Heart right ventricle (tissue), 16 donors: ENCODE measurements around the gene RPS27. TPM values are rescaled to one million over a fixed set of nuclear protein-coding genes. Genes with fewer than 3 reads are reported as not detected.

Experiments used
- ATAC-seq, 8 donors: fragments of 200-7000 bp; cut with Tn5 transposase; one replicate each; pipeline ENCODE4 v1.9.1; 2020; ENCODE audit warnings: mild to moderate bottlenecking in 8 of 8, moderate library complexity in 8 of 8, moderate number of reproducible peaks in 1 of 8
- DNase-seq, 2 donors: peaks; one replicate each; pipeline ENCODE4 v3.0.0-alpha.2; 2020
- H3K27ac ChIP-seq, 10 donors: fragments of 200-600 bp; sonication (generic) in 2 of 10; one replicate each; pipeline versions ENCODE4 v1.5.0 to v1.8.0; 2020 to 2022; ENCODE audit warnings: mild to moderate bottlenecking in 3 of 10
- H3K27me3 ChIP-seq, 7 donors: fragments of 200-600 bp; one replicate each; pipeline ENCODE4 v1.8.0; 2021 to 2022; ENCODE audit warnings: mild to moderate bottlenecking in 2 of 7
- H3K36me3 ChIP-seq, 9 donors: fragments of 200-600 bp; sonication (generic) in 1 of 9; one replicate each; pipeline versions ENCODE4 v1.5.0 to v1.8.0; 2020 to 2022; ENCODE audit warnings: mild to moderate bottlenecking in 2 of 9
- H3K4me1 ChIP-seq, 9 donors: fragments of 200-600 bp; sonication (generic) in 1 of 9; one replicate each; pipeline versions ENCODE4 v1.5.0 to v1.8.0; 2020 to 2022; ENCODE audit warnings: mild to moderate bottlenecking in 4 of 9
- H3K4me3 ChIP-seq, 10 donors: fragments of 200-600 bp; sonication (generic) in 2 of 10; one replicate each; pipeline versions ENCODE4 v1.5.0 to v1.8.0; 2020 to 2022; ENCODE audit warnings: mild to moderate bottlenecking in 7 of 10, moderate library complexity in 2 of 10
- H3K9me3 ChIP-seq, 11 donors: fragments of 200-600 bp in 10 of 11; sonication (generic) in 2 of 11; one replicate each; pipeline versions ENCODE4 v1.5.0 to v1.8.0; 2013 to 2022; ENCODE audit warnings: mild to moderate bottlenecking in 2 of 11, control low read depth in 1 of 11, moderate library complexity in 1 of 11
- WGBS, 2 donors: extraction: QIAGEN DNeasy Blood & Tissue Kit; methylation state at CpG; one replicate each; pipeline ENCODE4 v1.1.7; 2013; ENCODE audit warnings: inconsistent platforms in 1 of 2; 5-methylcytosine and 5-hydroxymethylcytosine counted together
- intact Hi-C, 10 donors: fragments of 100-400 bp; cut with DNase I; formaldehyde crosslinking; loops; one replicate each; pipeline versions ENCODE4 v1.11.1 to v1.14.2; 2022
- polyA plus RNA-seq, 2 donors: library from polyadenylated mRNA; stranded (reverse); fragments of 200-250 nt; gene quantifications; one replicate each; pipeline ENCODE4 v1.2.3, GENCODE V29; 2013
- total RNA-seq, 10 donors: library from RNA; stranded (reverse); fragmentation: NEBNext Ultra II Directional in 3 of 10; extraction: Animal tissue kit (Norgen Biotek cat#: 25700) in 3 of 10; gene quantifications; one replicate each; pipeline versions ENCODE4 v1.2.1 to v1.2.4, GENCODE V29; 2021 to 2023
- TF ChIP-seq, protein P1 (sequence below), 9 donors: fragments of 200-600 bp; sonication (generic) in 2 of 9; IDR thresholded peaks; one replicate each; pipeline versions ENCODE4 v1.5.0 to v1.8.0; 2021 to 2022; ENCODE audit warnings: antibody characterized with exemption in 9 of 9, mild to moderate bottlenecking in 5 of 9, moderate library complexity in 1 of 9
- donor health status: Arrhythmogenic right ventricular cardiomyopathy.
- donor health status: ischemic (EF 13 %, LVEDD 7.1; RV severe dilation, severe dysfunction).
- donor health status: healthy with polysubstance abuse.
- donor health status: DM: no; HTN: yes; CAD: no.
- donor health status: DM: no; HTN: no; CAD: no.
- donor health status: ischemic (EF 25% LVEDD 6.9; RV normal size, moderate dysfunction).
- donor health status: ischemic (EF 25% LVEDD 5.7; RV mildly dilated, moderate dysfunction).
- donor health status: healthy.
- donor health status: DM: yes; HTN: yes; CAD: no.
- donor health status: Ischemic cardiomyopathy.
- donor health status: ischemic (EF 35%, LVEDD 5.7; RV mildly dilated, moderate dysfunction).
- donor health status: nonischemic (EF 11% LVEDD 7.7; RV severe dilation, severe dysfunction).
- donor health status: DM: yes; HTN: yes; CAD: no.
- donor health status: PGD.
- donor health status: ischemic (EF 29% LVEDD 5.4; RV normal size, mild dysfunction).
- donor health status: nonischemic (EF 23%, LVEDD 6.1; RV moderate dilation, normal function).

The RPS27 gene
- total and polyA plus RNA-seq, 12 donors: 586 to 8,165 (median 744) TPM

DNA sequence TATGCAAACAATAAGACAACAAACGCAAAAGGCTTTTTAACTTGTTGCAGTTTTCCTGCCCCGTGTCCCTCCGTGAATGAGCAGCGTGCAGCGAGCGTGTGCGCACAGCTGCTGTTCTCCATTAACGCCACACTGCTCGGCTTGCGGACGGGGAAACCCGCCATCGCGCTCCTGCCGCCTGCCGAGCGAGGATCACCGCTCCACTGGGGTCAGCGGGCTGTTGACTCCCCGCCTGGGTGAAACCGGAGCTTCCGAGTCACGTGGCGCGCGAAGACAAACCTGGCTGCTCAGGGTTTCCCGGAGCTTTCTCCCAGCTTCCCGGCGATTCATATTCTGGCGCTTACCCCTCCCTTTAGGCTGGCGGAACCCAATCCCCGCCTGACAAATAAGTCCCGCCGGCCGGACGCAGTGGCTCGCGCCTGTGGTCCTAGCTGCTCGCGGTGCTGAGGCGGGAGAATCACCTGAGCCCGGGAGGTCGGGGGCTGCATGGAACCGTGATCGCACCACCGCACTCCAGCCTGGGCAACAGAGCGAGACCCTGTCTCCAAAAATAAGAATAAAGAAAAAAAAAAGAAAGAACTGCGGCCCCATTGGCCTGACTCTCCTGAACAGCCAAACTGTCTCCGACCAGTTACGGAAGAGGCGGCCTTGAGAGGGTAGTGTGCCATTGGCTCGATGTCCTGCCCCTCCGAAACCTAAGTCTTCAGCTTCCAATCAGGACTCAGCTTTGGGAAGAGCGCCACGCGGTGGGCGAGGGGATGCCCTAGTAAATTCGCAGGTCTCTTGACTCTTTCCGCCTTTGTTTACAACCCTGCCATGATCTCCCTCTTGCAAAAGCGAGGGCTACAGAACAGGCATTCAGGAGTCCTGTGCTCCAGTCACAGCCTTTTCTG is 23.2 kb upstream of the RPS27 start, which contains the start of gene CREB3L4:
TSS of gene CREB3L4 (plus strand) at position 796 of the 893 bp plus-strand sequence. CDS start 624 bp downstream, outside the sequence.
- ATAC-seq (peak; percentile 85 to 92 (median 88)), DNase-seq (peak; percentile 89 to 94)
- TF ChIP-seq, protein P1, sequence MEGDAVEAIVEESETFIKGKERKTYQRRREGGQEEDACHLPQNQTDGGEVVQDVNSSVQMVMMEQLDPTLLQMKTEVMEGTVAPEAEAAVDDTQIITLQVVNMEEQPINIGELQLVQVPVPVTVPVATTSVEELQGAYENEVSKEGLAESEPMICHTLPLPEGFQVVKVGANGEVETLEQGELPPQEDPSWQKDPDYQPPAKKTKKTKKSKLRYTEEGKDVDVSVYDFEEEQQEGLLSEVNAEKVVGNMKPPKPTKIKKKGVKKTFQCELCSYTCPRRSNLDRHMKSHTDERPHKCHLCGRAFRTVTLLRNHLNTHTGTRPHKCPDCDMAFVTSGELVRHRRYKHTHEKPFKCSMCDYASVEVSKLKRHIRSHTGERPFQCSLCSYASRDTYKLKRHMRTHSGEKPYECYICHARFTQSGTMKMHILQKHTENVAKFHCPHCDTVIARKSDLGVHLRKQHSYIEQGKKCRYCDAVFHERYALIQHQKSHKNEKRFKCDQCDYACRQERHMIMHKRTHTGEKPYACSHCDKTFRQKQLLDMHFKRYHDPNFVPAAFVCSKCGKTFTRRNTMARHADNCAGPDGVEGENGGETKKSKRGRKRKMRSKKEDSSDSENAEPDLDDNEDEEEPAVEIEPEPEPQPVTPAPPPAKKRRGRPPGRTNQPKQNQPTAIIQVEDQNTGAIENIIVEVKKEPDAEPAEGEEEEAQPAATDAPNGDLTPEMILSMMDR (IDR thresholded peaks at IDR 0.05): peak in 8 of 9 donors; percentile 27 to 64 (median 42)
- no peaks in the 10 kb centered on the region for H3K27me3 ChIP-seq
- H3K9me3 ChIP-seq: no peaks in the 10 kb centered on the region
- no peaks in the 10 kb centered on the region for H3K36me3 ChIP-seq
- H3K27ac ChIP-seq: peak within 1 kb of the TSS; percentile 80 to 97 (median 94)
- WGBS, 2 donors: 0% methylated on average over 60 of the region's 60 CpGs
- intact Hi-C loops: loop anchor here in 1 of 10 donors (5.0 kb wide), 1 partner anchor 170 kb away; no protein-coding TSS in a partner anchor
- peaks cover 18 to 52% (median 37%) of the 10 kb centered on the region in 9 donors for H3K4me1 ChIP-seq
- peak within 1 kb of the TSS; percentile 24 to 91 (median 67) for H3K4me3 ChIP-seq

DNA sequence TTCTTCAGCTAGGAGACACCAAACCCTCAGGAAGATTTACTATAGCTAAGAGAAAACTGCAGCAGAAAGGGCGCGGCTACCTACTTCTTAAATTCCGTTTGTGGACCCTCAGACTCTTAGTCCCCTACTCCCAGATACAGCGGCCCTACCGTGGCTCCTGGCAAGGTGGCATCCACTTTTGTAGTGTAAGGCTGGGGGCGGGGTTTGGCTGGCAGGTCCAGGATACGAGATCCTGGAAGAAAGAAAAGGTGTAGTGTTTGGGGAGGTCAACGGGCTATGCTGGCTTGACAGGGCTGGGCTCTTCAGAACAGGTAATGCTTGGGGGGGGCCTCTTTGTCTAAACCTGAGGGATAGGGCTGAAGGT is 22.6 kb upstream of the RPS27 start:
- peaks cover 15 to 47% (median 31%) of the 10 kb centered on the region in 9 donors for H3K4me1 ChIP-seq
- ATAC-seq (no peak), DNase-seq (no peak)
- H3K27ac ChIP-seq: peak overlapping the region; percentile 80 to 97 (median 94)
- intact Hi-C loops: loop anchor here in 1 of 10 donors (5.0 kb wide), 1 partner anchor 171 kb away; no protein-coding TSS in a partner anchor
- H3K4me3 ChIP-seq: peak overlapping the region; percentile 24 to 91 (median 67)
- TF ChIP-seq, protein P1 (IDR thresholded peaks at IDR 0.05): peak in 1 of 9 donors; percentile 2
- H3K27me3 ChIP-seq: no peaks in the 10 kb centered on the region
- 1 to 2% methylated on average over 8 of the region's 8 CpGs for WGBS, 2 donors
- no peaks in the 10 kb centered on the region for H3K9me3 ChIP-seq
- H3K36me3 ChIP-seq: peaks cover 0 to 6% (median 0%) of the 10 kb centered on the region in 9 donors

DNA sequence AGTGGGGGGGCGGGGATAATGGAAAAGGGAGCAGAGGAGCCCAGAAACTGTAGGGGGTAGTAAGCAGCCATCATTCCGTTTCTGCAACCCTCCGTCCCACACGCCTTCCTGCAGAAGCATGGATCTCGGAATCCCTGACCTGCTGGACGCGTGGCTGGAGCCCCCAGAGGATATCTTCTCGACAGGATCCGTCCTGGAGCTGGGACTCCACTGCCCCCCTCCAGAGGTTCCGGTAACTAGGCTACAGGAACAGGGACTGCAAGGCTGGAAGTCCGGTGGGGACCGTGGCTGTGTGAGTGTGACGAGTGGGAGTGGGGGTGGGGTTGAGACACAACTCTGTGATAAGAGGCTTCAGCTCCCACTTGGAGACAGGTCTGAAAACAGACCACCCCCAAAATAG is 22.2 kb upstream of the RPS27 start:
- no peak for ATAC-seq

DNA sequence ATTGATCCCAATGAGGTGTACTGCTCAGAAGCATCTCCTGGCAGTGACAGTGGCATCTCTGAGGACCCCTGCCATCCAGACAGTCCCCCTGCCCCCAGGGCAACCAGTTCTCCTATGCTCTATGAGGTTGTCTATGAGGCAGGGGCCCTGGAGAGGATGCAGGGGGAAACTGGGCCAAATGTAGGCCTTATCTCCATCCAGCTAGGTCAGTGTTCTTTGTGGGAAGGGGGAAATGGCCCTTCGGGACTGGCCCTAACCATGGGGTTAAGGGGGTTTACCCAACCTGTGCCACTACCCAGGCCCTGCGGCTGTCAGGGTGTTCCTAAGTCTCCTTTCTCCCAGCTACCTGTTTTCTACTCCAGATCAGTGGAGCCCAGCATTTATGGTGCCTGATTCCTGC is 21.6 kb upstream of the RPS27 start:
- Histone ChIP-seq H3K27me3 (no peaks in the 10 kb centered on the region), H3K36me3 (peaks cover 0 to 15% (median 10%) of the 10 kb centered on the region in 9 donors), H3K9me3 (no peaks in the 10 kb centered on the region), H3K4me3 (no peak overlapping the region), H3K27ac (peak overlapping the region in 2 of 10 donors; percentile 38 to 97), H3K4me1 (peaks cover 15 to 45% (median 29%) of the 10 kb centered on the region in 9 donors)
- DNase-seq: no peak
- no peak for ATAC-seq
- 89 to 96% methylated on average over 2 of the region's 2 CpGs for WGBS, 2 donors
- TF ChIP-seq, protein P1 (IDR thresholded peaks at IDR 0.05): no peak
- intact Hi-C loops: loop anchor here in 1 of 10 donors (5.0 kb wide), 1 partner anchor 172 kb away; no protein-coding TSS in a partner anchor

More for the DNA sequence above, 22.2 kb upstream of the RPS27 start:
- intact Hi-C loops: loop anchor here in 1 of 10 donors (5.0 kb wide), 1 partner anchor 171 kb away; no protein-coding TSS in a partner anchor
- no peaks in the 10 kb centered on the region for H3K27me3 ChIP-seq
- H3K4me1 ChIP-seq: peaks cover 15 to 47% (median 31%) of the 10 kb centered on the region in 9 donors
- peak overlapping the region in 5 of 10 donors; percentile 92 to 97 (median 94) for H3K27ac ChIP-seq
- no peaks in the 10 kb centered on the region for H3K9me3 ChIP-seq
- H3K4me3 ChIP-seq: peak overlapping the region in 9 of 10 donors; percentile 48 to 91 (median 69)
- TF ChIP-seq, protein P1 (IDR thresholded peaks at IDR 0.05): no peak
- WGBS, 2 donors: 8 to 10% methylated on average over 12 to 13 of the region's 13 CpGs
- peaks cover 0 to 9% (median 4%) of the 10 kb centered on the region in 9 donors for H3K36me3 ChIP-seq
- DNase-seq: no peak
